ENCODE data around the gene TBC1D3. TPM values are rescaled to one million over a fixed set of nuclear protein-coding genes. Genes with fewer than 3 reads are reported as not detected.
A peak's percentile ranks its signal among the peaks of the same experiment; 100 is the strongest.
"Not testable (repeated sequence)": the region's sequence is repeated elsewhere in the genome, so short reads cannot be mapped to it uniquely, and the experiment has no call there.

The TBC1D3 gene
- not detected for total RNA-seq
- long read RNA-seq, partial matches to known transcripts: 1 of 6 reads
- long read RNA-seq, other reads (novel, unspliced or antisense): 5 of 6 reads

GRCh38 chr17:38192455-38192854, at the start of gene TBC1D3:
TSS of gene TBC1D3 (minus strand) at chr17:38192555. CDS start at chr17:38191029, 1,526 bp downstream.
- not testable (repeated sequence) for DNase-seq (ENCODE audit: low spot score)

GRCh38 chr17:38232790-38233189, 40.4 kb upstream of the TBC1D3 start:
- DNase-seq (ENCODE audit: low spot score): not testable (repeated sequence)

- not testable (repeated sequence) for DNase-seq (ENCODE audit: low spot score)
Measured at GRCh38 chr17:38225844-38226495, 33.6 kb upstream of the TBC1D3 start.

- not testable (repeated sequence) for DNase-seq (ENCODE audit: low spot score)
Measured at GRCh38 chr17:38220867-38221266, 28.5 kb upstream of the TBC1D3 start.

- not testable (repeated sequence) for DNase-seq (ENCODE audit: low spot score)
Measured at GRCh38 chr17:38200271-38200670, 7.9 kb upstream of the TBC1D3 start.

- DNase-seq (ENCODE audit: low spot score): peak; percentile 91
Measured at GRCh38 chr17:38134860-38135259, 57.5 kb downstream of the TBC1D3 start.

Other genes starting within 250 kb of the TBC1D3 start
- gene TBC1D3L, start 203.5 kb downstream of the TBC1D3 start, total RNA-seq: 5.5 TPM
- gene TBC1D3D, start 188.6 kb downstream of the TBC1D3 start, total RNA-seq: not detected
- gene TBC1D3C, start 123.9 kb downstream of the TBC1D3 start, total RNA-seq: 0.19 TPM
- not detected for gene TBC1D3E, start 64.6 kb downstream of the TBC1D3 start, total RNA-seq
- 21.7 TPM for gene MRPL45, start 104.6 kb upstream of the TBC1D3 start, total RNA-seq
- gene GPR179, start 151.4 kb upstream of the TBC1D3 start, total RNA-seq: not detected
- 14.5 TPM for gene SOCS7, start 159.3 kb upstream of the TBC1D3 start, total RNA-seq
- 63.4 TPM for gene ARHGAP23, start 235.9 kb upstream of the TBC1D3 start, total RNA-seq